HG03060 (cell line): Measurements from ENCODE around the gene ERN2.
"Not testable (repeated sequence)": the region's sequence is repeated elsewhere in the genome, so short reads cannot be mapped to it uniquely, and the experiment has no call there.

Source experiments
- ATAC-seq: cut with Tn5 transposase; IDR thresholded peaks from one replicate; pipeline ENCODE4 v1.9.1; 2021; ENCODE audit warnings: low read depth, moderate number of reproducible peaks; ENCODE audit not compliant: unreplicated experiment

The ERN2 gene

GRCh38 chr16:23724096-23724784 is 11.2 kb upstream of the ERN2 start:
- ATAC-seq = no peak

GRCh38 chr16:23722613-23723240 is 9.7 kb upstream of the ERN2 start:
- ATAC-seq = not testable (repeated sequence)

DNA sequence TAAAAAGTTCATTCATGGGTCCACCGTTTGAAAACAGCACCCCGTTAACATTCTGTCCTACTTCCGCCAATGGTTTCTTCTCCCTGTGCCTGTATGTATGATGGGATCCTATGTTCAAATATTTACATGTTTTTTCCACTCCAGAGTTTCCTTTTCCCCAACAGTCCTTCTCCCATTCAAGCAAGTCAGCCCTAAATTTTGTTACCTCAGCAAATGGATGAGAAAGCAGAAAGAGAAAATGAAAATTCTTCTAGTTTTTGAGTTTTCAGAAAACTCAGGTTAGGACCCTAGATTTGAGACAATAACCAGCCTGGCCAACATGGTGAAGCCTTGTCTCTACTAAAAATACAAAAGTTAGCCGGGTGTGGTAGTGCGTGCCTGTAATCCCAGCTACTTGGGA is 3.5 kb upstream of the ERN2 start:
- no peak for ATAC-seq

GRCh38 chr16:23711785-23712184 is 1.2 kb downstream of the ERN2 start:
- ATAC-seq = no peak

DNA sequence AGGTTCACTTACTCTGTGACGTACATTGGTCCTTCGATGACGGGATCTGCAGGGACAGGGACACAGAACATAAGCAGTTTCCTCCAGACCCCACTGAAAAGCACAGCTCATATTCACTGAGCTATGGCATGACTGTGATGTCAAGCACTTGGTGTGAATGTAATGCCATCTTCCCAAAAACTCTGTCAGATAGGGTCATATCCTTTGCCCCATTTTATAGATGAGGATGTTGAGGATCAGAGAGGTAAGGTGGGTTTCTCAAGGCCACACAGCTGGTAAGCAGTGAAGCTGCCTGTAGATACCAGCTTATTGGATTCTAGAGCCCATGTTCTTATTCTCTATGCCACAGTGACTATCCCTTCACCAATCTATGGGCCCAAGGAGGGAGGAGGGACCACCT is 2.5 kb downstream of the ERN2 start:
- ATAC-seq = no peak

GRCh38 chr16:23710008-23710407 is 3.0 kb downstream of the ERN2 start:
- no peak for ATAC-seq

DNA sequence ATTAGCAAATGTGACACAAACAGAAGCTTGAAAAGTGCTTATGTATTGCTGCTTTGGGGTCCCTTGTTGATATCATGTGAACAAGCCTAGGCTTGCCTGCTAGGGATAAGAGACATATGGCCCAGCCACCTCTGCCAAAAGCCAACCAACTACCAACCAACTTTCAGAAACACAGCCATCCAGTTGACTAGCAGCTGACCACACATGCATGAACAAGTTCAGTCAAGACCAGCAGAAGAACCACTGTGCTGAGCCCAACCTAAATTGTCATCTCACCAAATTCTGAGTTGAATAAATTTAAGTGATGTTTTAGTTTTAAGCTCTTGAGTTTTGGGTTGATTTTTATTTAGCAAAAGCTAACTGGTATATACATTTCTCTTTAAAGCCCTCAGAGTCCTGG is 3.5 kb downstream of the ERN2 start:
- no peak for ATAC-seq

DNA sequence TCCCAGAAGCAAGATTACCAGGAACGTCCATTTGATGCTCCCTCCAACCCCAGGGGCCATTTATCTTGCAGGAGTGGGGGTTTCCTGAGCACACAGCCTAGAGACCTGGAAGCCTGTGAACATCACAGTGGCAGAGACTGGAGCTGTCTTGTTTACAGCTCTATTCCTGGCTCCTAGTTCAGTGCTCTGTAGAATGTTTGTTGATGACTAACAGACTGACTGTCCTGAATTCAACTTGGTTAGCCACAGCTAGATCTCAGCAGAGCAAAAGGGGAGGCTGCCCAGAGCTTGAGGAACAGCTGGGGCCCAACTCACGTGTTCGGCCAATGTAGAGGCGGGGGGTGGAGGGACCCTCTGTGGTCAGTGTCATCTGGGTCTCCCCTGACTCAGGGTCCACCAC is 6.6 kb downstream of the ERN2 start:
- ATAC-seq = no peak

- no peak for ATAC-seq
Observed at GRCh38 chr16:23705517-23705902, 7.5 kb downstream of the ERN2 start.

DNA sequence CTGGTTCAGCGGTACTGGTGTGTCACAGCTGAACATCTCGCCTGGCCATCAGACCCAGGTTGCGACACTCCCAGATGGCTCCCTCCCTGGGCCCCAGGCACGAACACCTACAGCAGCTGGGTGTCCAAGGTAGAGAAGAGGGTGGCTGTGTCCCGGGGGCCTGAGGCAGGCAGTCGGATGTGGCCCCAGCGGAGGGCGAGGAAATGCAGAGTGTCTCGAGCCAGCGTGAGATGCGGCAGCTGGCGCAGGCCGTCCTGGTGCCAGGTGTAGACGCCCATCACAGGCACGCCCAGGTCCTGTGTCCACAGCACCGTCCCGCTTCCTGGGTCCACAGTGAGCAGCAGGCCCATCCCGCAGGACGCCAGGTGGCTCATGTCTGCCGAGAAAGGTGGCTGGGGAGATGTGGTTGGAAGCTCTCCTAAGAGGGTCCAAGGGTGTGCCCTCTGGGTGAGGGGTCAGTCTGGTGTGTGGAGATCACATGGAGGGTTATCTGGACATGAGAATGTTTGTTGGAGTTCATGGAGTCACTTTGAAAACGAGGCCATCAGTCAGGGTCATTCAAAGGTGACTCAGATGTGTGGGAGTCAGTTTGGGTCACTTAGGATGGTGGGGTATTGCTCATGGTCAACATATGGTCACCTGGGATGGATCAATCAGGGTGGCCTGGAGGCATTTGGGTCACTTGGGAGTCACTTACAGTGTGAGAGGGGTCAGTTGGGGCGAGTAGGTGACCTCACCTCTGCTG is 8.1 kb downstream of the ERN2 start:
- no peak for ATAC-seq

GRCh38 chr16:23702951-23703350 is 10.1 kb downstream of the ERN2 start:
- no peak for ATAC-seq

DNA sequence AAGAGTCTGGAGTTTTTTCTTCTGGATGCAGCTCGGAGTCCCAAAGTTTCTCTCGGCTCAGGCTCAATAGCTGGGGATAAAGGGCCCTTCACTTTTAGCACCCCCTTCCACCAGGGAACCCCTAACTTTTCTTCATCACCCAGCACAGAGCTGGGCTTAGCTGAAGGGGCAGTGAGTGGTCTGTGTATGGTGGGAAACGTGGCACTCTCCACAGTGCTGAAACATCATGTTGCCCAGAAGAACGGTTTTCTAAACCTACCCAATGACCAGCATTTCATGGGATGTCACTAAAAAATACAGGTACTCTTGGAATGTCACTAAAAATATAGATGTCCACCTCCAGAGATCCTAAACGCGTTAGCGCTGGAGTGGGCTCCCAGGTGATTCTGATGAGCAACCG is 12.0 kb downstream of the ERN2 start:
- no peak for ATAC-seq

- ATAC-seq = no peak
Observed at GRCh38 chr16:23700509-23700908, 12.5 kb downstream of the ERN2 start.

DNA sequence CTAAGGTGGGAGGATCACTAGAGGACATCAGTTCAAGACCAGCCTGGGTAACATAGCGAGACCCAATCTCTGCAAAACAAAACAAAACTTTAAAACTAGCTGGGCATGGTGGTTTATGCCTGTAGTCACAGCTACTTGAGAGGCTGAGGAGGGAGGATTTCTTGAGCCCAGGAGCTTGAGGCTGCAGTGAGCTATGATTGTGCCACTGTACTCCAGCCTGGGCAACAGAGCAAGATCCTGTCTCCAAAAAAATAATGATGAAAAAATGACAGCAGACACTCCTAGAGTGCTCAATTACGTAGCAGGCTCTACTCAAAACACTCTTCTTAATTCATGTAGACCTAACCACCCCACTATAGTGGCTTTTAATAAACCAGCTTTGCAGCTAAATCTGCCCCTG is 12.9 kb downstream of the ERN2 start:
- ATAC-seq = no peak

GRCh38 chr16:23699100-23699499 is 13.9 kb downstream of the ERN2 start:
- ATAC-seq = no peak

- no peak for ATAC-seq
Observed at GRCh38 chr16:23695756-23696155, 17.3 kb downstream of the ERN2 start.

DNA sequence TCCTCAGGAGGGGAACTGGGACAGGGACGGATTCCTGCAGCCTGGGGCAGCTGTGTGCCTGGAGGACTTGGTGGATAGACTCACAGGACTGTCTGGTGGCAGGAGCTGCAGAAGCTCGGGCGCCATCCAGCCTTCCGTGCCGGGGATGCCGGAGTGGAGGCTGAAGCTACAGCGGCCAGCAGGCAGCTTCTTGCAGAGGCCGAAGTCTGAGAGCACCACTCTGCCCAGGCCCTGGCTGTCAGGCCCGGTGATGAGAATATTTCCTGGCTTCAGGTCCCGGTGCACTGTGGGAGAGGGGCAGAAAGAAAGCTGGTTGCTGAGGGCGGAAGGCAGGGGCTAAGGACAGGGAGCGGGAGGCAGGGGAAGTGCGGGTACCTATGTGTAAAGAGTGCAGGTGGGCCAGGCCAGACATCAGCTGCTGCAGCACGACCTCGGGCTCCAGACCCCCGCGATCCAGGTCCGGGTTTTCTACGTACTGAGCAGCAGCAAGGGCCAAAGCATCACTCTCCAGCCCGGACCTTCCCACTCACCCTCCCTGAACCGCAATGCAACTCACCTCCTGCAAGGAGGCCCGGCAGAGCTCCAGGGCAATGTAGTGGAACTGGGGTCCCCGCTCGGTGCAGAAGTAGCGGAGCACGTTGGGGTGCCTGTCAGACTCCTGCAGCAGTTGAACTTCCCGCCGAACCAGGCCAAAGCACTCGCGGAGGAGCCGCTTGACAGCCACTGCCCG is 18.2 kb downstream of the ERN2 start:
- no peak for ATAC-seq

GRCh38 chr16:23694265-23694643 is 18.8 kb downstream of the ERN2 start:
- no peak for ATAC-seq

- ATAC-seq = no peak
Observed at GRCh38 chr16:23692190-23692837, 20.7 kb downstream of the ERN2 start.

DNA sequence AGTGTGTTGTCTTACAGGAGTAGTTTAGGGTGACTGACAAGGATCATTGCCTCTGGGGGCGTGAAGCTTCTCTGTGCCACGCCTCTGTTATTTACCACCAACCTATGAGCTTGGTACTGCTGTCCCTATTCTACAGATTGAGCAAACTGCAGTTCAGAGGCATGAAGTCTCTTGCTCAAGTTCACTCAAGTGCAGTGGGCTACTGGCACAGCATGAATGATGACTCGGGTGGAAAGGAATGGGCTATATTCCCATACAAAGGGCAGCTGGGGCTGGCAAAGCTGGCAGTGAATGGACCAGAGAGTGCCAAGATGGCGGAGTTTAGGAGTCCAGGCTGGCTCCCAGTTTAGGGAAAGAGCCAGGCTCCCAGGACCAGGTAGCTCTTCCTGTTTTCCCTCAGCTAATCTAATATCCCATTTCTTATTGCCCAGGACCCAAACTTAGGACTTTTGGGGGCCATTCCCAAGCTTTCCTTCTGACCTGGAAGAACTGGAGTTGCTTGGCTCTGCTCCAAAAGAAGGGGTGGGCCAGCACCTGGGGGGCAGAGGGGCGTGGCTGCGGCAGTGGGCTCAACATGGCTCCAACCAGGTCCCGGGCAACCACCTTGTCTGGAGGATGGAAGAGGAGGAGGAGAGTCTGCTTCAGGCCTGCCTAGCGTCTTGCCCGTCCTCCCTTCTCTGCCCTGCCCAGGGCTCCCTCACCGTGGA is 21.4 kb downstream of the ERN2 start:
- ATAC-seq = no peak
